ENCODE data around the gene GRIN1.

Gene GRIN1

DNA sequence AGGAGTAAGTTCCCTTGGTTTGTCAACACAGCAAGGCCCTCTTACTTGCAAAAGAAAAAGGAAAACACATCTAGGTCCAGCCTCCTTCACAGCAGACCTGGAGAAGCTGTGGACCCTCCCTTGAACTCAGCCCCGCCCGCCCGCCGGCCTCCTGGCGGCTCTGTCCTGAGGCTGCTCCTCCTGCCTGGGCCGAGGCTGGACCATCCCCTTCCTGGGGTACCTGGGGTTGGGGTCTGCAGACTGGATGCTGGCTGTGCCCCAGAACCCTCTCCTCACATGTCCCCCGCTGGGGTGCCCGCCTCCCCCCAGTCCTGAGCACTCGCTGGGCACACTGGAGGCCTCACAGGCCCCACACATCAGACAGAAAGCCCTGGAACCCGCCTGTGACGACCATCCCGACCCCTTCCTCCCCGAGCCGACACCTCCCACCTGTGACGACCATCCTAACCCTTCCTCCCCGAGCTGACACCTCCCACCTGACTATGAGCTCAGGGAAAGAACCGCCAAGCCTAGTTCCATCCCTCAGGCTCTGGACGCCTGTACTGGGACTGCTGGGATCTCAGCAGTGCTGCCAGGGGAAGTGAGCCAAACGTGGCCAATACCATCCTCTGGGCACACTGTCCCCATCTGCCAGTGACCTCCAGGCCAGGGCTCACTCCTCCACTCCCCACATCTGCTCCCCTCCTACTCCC is 40.1 kb downstream of the GRIN1 start:
- no peak overlapping the region for H3K27ac ChIP-seq
- H3K36me3 ChIP-seq (ENCODE audit: insufficient read depth, low read length) = peaks cover 8% of the 10 kb centered on the region; the same call in 1 of the 2 replicates
- H3K4me3 ChIP-seq = no peak overlapping the region
- no peak for TF ChIP-seq POLR2AphosphoS5 (IDR thresholded peaks at IDR 0.05; ENCODE audit: borderline replicate concordance, low read depth, low read length)
- TF ChIP-seq EZH2 (IDR thresholded peaks at IDR 0.05) = no peak
- TF ChIP-seq FOXP2 (optimal IDR thresholded peaks at IDR 0.05; ENCODE audit: control extremely low read depth, extremely low read length, insufficient read depth) = no peak
- no peak for DNase-seq (ENCODE audit: low read depth, low spot score)
- H3K9ac ChIP-seq (ENCODE audit: insufficient read length) = no peak overlapping the region
- no peaks in the 10 kb centered on the region for H3K9me3 ChIP-seq (ENCODE audit: low read depth, low read length)

DNA sequence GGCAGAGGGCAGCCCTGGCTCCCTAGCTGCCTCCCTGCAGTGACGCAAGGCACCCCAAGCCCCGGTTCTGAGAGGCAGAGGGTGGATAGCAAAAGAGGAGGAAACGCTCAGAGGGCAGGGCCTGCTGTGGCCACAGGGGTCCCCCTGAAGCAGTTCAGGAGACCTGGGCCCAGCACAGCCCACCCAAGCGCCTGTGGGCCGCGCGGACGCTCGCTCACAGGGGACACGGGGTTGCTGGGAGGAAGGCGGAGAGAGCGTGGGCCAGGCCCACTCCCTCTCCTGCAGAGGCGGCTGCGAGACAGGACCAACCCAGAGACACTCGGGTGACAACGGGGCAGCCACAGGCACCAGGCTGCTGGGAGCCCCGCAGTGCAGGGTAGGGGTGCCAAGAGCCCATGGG is 40.8 kb downstream of the GRIN1 start:
- no peak overlapping the region for H3K9ac ChIP-seq (ENCODE audit: insufficient read length)
- H3K36me3 ChIP-seq (ENCODE audit: insufficient read depth, low read length) = peaks cover 8% of the 10 kb centered on the region; the same call in 1 of the 2 replicates
- DNase-seq (ENCODE audit: low read depth, low spot score) = no peak
- H3K4me3 ChIP-seq = no peak overlapping the region
- no peaks in the 10 kb centered on the region for H3K9me3 ChIP-seq (ENCODE audit: low read depth, low read length)
- TF ChIP-seq FOXP2 (optimal IDR thresholded peaks at IDR 0.05; ENCODE audit: control extremely low read depth, extremely low read length, insufficient read depth) = no peak
- TF ChIP-seq POLR2AphosphoS5 (IDR thresholded peaks at IDR 0.05; ENCODE audit: borderline replicate concordance, low read depth, low read length) = no peak
- TF ChIP-seq EZH2 (IDR thresholded peaks at IDR 0.05) = no peak
- H3K27ac ChIP-seq = no peak overlapping the region

DNA sequence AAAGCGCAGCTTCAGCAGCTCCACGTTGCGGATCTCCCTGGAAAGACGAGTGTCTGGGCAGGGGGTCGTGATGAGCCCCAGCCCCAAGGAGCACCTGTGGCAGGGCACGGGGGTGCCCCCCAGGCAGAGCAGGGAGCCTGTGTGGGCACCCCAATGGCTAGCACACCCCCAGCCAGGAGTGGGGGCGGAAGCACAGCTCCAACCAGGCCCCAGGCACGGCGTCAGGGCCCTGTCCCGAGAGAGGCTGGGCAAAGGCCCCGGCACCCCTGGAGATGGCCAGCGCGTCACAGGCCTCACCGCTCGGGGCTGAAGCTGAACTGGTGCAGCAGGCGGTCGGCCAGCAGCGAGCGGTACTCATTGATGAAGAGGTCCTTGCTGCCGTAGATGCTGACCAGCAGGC is 41.5 kb downstream of the GRIN1 start:
- TF ChIP-seq EZH2 (IDR thresholded peaks at IDR 0.05) (no peak), FOXP2 (optimal IDR thresholded peaks at IDR 0.05; ENCODE audit: control extremely low read depth, extremely low read length, insufficient read depth) (no peak), POLR2AphosphoS5 (IDR thresholded peaks at IDR 0.05; ENCODE audit: borderline replicate concordance, low read depth, low read length) (no peak)
- DNase-seq (ENCODE audit: low read depth, low spot score) = no peak
- Histone ChIP-seq H3K9me3 (ENCODE audit: low read depth, low read length) (no peaks in the 10 kb centered on the region), H3K9ac (ENCODE audit: insufficient read length) (no peak overlapping the region), H3K36me3 (ENCODE audit: insufficient read depth, low read length) (peaks cover 8% of the 10 kb centered on the region; the same call in 1 of the 2 replicates), H3K4me3 (no peak overlapping the region), H3K27ac (no peak overlapping the region)

DNA sequence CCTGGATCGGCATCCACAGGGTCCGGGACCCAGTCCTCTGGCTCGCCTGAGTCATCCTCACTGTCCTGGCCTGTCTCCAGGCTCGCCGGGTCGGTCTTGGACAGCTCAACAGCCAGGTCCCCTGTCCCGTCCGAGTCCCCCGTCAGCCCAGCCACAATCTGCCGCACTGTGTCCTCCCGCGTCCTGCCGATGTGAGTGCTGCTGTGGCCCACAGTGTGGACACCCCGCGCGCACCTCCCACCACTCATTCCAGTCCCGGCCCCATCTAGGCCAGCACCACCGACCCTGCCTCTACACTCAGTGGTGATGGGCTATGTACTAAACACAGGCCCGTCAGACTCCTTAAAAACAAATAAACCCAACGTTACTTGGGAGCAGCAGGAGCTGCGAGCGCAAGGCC is 42.7 kb downstream of the GRIN1 start:
- TF ChIP-seq EZH2 (IDR thresholded peaks at IDR 0.05) = no peak
- no peak for TF ChIP-seq FOXP2 (optimal IDR thresholded peaks at IDR 0.05; ENCODE audit: control extremely low read depth, extremely low read length, insufficient read depth)
- TF ChIP-seq POLR2AphosphoS5 (IDR thresholded peaks at IDR 0.05; ENCODE audit: borderline replicate concordance, low read depth, low read length) = no peak
- no peak for DNase-seq (ENCODE audit: low read depth, low spot score)
- Histone ChIP-seq H3K9me3 (ENCODE audit: low read depth, low read length) (no peaks in the 10 kb centered on the region), H3K9ac (ENCODE audit: insufficient read length) (no peak overlapping the region), H3K4me3 (no peak overlapping the region), H3K27ac (no peak overlapping the region), H3K36me3 (ENCODE audit: insufficient read depth, low read length) (peaks cover 8% of the 10 kb centered on the region; the same call in 1 of the 2 replicates)

DNA sequence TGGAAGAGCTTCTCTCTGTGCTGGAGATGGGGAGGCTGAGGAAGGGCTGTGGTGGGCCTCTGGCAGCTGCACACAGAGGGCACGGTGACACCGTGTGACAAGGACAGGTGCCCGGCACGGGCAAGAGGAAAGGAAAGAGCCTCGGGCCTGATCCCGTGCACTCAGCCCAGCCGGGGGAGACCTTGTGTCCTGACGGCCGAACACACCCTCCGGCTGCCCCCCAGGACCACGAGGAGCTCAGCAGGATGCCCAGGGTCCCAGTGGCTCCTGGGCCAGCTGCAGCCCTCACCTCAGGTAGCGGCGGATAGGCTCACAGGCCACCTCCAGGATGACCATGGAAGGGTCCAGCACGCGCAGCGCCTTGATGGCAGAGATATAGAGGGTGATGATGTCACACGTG is 43.9 kb downstream of the GRIN1 start:
- no peak overlapping the region for H3K9ac ChIP-seq (ENCODE audit: insufficient read length)
- no peak for TF ChIP-seq POLR2AphosphoS5 (IDR thresholded peaks at IDR 0.05; ENCODE audit: borderline replicate concordance, low read depth, low read length)
- no peak for TF ChIP-seq EZH2 (IDR thresholded peaks at IDR 0.05)
- no peak for TF ChIP-seq FOXP2 (optimal IDR thresholded peaks at IDR 0.05; ENCODE audit: control extremely low read depth, extremely low read length, insufficient read depth)
- no peak for DNase-seq (ENCODE audit: low read depth, low spot score)
- no peaks in the 10 kb centered on the region for H3K9me3 ChIP-seq (ENCODE audit: low read depth, low read length)
- peaks cover 8% of the 10 kb centered on the region; the same call in 1 of the 2 replicates for H3K36me3 ChIP-seq (ENCODE audit: insufficient read depth, low read length)
- no peak overlapping the region for H3K4me3 ChIP-seq
- no peak overlapping the region for H3K27ac ChIP-seq

DNA sequence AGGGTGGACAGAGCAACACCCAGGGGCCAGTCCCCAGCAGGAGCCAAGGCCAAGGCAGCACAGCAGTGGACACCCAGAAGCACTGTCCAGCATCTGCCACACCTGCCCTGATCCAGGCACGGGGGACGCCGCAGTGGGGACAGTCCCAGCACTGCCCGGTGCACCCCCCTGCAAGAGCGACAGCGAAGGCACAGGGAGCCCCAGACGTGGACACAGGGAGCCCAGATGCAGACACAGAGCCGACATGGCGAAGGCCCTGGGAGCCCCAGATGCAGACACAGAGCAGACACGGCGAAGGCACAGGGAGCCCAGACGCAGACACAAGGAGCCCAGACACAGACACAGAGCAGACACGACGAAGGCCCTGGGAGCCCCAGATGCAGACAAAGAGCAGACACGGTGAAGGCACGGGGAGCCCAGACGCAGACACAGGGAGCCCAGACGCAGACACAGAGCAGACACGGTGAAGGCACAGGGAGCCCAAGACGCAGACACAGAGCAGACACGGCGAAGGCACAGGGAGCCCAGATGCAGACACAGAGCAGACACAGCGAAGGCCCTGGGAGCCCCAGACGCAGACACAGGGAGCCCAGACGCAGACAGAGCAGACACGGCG is 45.1 kb downstream of the GRIN1 start:
- H3K4me3 ChIP-seq = no peak overlapping the region
- H3K27ac ChIP-seq = no peak overlapping the region
- no peaks in the 10 kb centered on the region for H3K9me3 ChIP-seq (ENCODE audit: low read depth, low read length)
- TF ChIP-seq EZH2 (IDR thresholded peaks at IDR 0.05) = no peak
- no peak for TF ChIP-seq FOXP2 (optimal IDR thresholded peaks at IDR 0.05; ENCODE audit: control extremely low read depth, extremely low read length, insufficient read depth)
- no peak for TF ChIP-seq POLR2AphosphoS5 (IDR thresholded peaks at IDR 0.05; ENCODE audit: borderline replicate concordance, low read depth, low read length)
- DNase-seq (ENCODE audit: low read depth, low spot score) = no peak
- peaks cover 8% of the 10 kb centered on the region; the same call in 1 of the 2 replicates for H3K36me3 ChIP-seq (ENCODE audit: insufficient read depth, low read length)
- H3K9ac ChIP-seq (ENCODE audit: insufficient read length) = no peak overlapping the region

- TF ChIP-seq POLR2AphosphoS5 (IDR thresholded peaks at IDR 0.05; ENCODE audit: borderline replicate concordance, low read depth, low read length) = no peak
- TF ChIP-seq EZH2 (IDR thresholded peaks at IDR 0.05) = no peak
- no peak for TF ChIP-seq FOXP2 (optimal IDR thresholded peaks at IDR 0.05; ENCODE audit: control extremely low read depth, extremely low read length, insufficient read depth)
- Histone ChIP-seq H3K9ac (ENCODE audit: insufficient read length) (no peak overlapping the region), H3K9me3 (ENCODE audit: low read depth, low read length) (no peaks in the 10 kb centered on the region), H3K36me3 (ENCODE audit: insufficient read depth, low read length) (peaks cover 11% of the 10 kb centered on the region; the same call in 1 of the 2 replicates), H3K27ac (no peak overlapping the region), H3K4me3 (no peak overlapping the region)
- no peak for DNase-seq (ENCODE audit: low read depth, low spot score)
Observed at GRCh38 chr9:137184881-137185660, 46.1 kb downstream of the GRIN1 start.

DNA sequence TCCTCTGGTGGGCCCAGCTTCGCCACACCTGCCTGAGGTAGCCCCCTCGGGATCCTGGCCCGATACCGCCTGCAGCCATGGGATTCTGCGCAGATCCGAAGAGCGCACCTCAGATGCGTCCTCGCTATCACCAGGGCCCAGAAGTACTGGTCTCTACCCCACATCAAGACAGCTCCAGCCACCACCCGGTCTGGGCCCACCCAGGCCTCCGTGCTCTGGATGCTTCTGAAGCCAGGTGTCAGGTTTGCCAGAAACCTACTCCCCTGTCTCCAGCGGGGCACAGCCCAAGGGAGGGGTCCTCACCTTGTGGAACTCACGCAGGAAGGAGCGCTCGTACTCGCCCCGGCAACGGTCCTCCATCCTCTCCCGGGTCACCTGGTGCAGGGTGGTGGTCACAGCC is 47.0 kb downstream of the GRIN1 start:
- H3K36me3 ChIP-seq (ENCODE audit: insufficient read depth, low read length) = peaks cover 14% of the 10 kb centered on the region; the same call in 1 of the 2 replicates
- no peak for TF ChIP-seq EZH2 (IDR thresholded peaks at IDR 0.05)
- no peak for TF ChIP-seq FOXP2 (optimal IDR thresholded peaks at IDR 0.05; ENCODE audit: control extremely low read depth, extremely low read length, insufficient read depth)
- no peak for TF ChIP-seq POLR2AphosphoS5 (IDR thresholded peaks at IDR 0.05; ENCODE audit: borderline replicate concordance, low read depth, low read length)
- H3K9ac ChIP-seq (ENCODE audit: insufficient read length) = no peak overlapping the region
- H3K4me3 ChIP-seq = no peak overlapping the region
- H3K27ac ChIP-seq = no peak overlapping the region
- no peak for DNase-seq (ENCODE audit: low read depth, low spot score)
- no peaks in the 10 kb centered on the region for H3K9me3 ChIP-seq (ENCODE audit: low read depth, low read length)
